HCEC 1CT (cell line): ENCODE data around the gene CFAP97D1.

Source experiments
- DNase-seq: peaks from one replicate; pipeline ENCODE4 v3.0.0-alpha.2; 2017

CFAP97D1 gene

GRCh38 chr17:43780135-43780534 is at the start of gene CFAP97D1:
Gene CFAP97D1 (plus strand): TSS chr17:43780435. CDS start chr17:43780463, 28 bp downstream.
- DNase-seq, result no peak

- peak; percentile 92 for DNase-seq
These were observed 47.3 kb upstream of the CFAP97D1 start for GRCh38 chr17:43732958-43733357.

- DNase-seq, result peak; percentile 8
These were observed 46.3 kb upstream of the CFAP97D1 start for GRCh38 chr17:43733956-43734355.

- DNase-seq, result peak; percentile 53
These were observed 45.9 kb upstream of the CFAP97D1 start for GRCh38 chr17:43734376-43734775.

- DNase-seq, result no peak
These were observed 43.8 kb upstream of the CFAP97D1 start for GRCh38 chr17:43736389-43736788.

GRCh38 chr17:43737722-43738121 is 42.5 kb upstream of the CFAP97D1 start:
- DNase-seq, result no peak

GRCh38 chr17:43740541-43740940 is 39.7 kb upstream of the CFAP97D1 start:
- peak; percentile 70 for DNase-seq

GRCh38 chr17:43741636-43742035 is 38.6 kb upstream of the CFAP97D1 start:
- no peak for DNase-seq

- no peak for DNase-seq
These were observed 34.7 kb upstream of the CFAP97D1 start for GRCh38 chr17:43745541-43745940.

- no peak for DNase-seq
These were observed 30.1 kb upstream of the CFAP97D1 start for GRCh38 chr17:43750153-43750552.

GRCh38 chr17:43753493-43754129 is 26.6 kb upstream of the CFAP97D1 start:
- no peak for DNase-seq

GRCh38 chr17:43754947-43755346 is 25.3 kb upstream of the CFAP97D1 start:
- DNase-seq, result no peak

GRCh38 chr17:43755389-43755875 is 24.8 kb upstream of the CFAP97D1 start:
- DNase-seq, result no peak

GRCh38 chr17:43756201-43756600 is 24.0 kb upstream of the CFAP97D1 start:
- no peak for DNase-seq

- no peak for DNase-seq
These were observed 23.0 kb upstream of the CFAP97D1 start for GRCh38 chr17:43757171-43757660.

GRCh38 chr17:43758086-43758485 is 22.1 kb upstream of the CFAP97D1 start:
- DNase-seq, result no peak

GRCh38 chr17:43758497-43759174 is 21.6 kb upstream of the CFAP97D1 start, which contains the start of gene SOST:
Gene SOST (minus strand): TSS chr17:43758791. CDS start chr17:43758741, 50 bp downstream.
- DNase-seq, result no peak

GRCh38 chr17:43759836-43760235 is 20.4 kb upstream of the CFAP97D1 start:
- no peak for DNase-seq

- DNase-seq, result peak; percentile 81
These were observed 19.9 kb upstream of the CFAP97D1 start for GRCh38 chr17:43760254-43760852.

- DNase-seq, result peak; percentile 33
These were observed 13.7 kb upstream of the CFAP97D1 start for GRCh38 chr17:43766413-43767052.

- DNase-seq, result no peak
These were observed 13.1 kb upstream of the CFAP97D1 start for GRCh38 chr17:43767053-43767712.

- DNase-seq, result no peak
These were observed 12.5 kb upstream of the CFAP97D1 start for GRCh38 chr17:43767713-43768059.

- DNase-seq, result no peak
These were observed 11.9 kb upstream of the CFAP97D1 start for GRCh38 chr17:43768382-43768781.
